Smooth muscle cell of the pulmonary artery (primary cell): ENCODE data around the gene KBTBD6. TPM values are rescaled to one million over a fixed set of nuclear protein-coding genes. Genes with fewer than 3 reads are reported as not detected.

Experiments used
- total RNA-seq: library from RNA; depleted of rRNA; stranded (reverse); fragments of >200 nt; gene quantifications from 2 replicates; pipeline ENCODE4 v1.2.3, GENCODE V29; 2014

The KBTBD6 gene
- 10.5 and 13.9 TPM in 2 replicates for total RNA-seq

GRCh38 chr13:41132512-41133152 is at the start of gene KBTBD6:
TSS of gene KBTBD6 (minus strand) at chr13:41132802. CDS start at chr13:41132511, 291 bp downstream.

Other genes starting within 250 kb of the KBTBD6 start
- 31.9 and 45.2 TPM in 2 replicates for gene ELF1, start 113.5 kb downstream of the KBTBD6 start, total RNA-seq
- gene WBP4, start 71.3 kb downstream of the KBTBD6 start, total RNA-seq: 5.8 and 6.7 TPM in 2 replicates
- 7.8 and 10.6 TPM in 2 replicates for gene KBTBD7, start 61.8 kb upstream of the KBTBD6 start, total RNA-seq
- 8.2 and 9.9 TPM in 2 replicates for gene MTRF1, start 130.8 kb upstream of the KBTBD6 start, total RNA-seq
- gene NAA16, start 178.5 kb upstream of the KBTBD6 start, total RNA-seq: 7.2 and 7.5 TPM in 2 replicates